Measurements from ENCODE around the gene ITPR2. TPM values are rescaled to one million over a fixed set of nuclear protein-coding genes. Genes with fewer than 3 reads are reported as not detected.
A peak's percentile ranks its signal among the peaks of the same experiment; 100 is the strongest.

ITPR2 gene
- total and polyA plus RNA-seq, 2 of the 13 experiments (the other 11 are each of a cell fraction or from before 2014, with no cell fraction given): 31.9 to 81.9 TPM

DNA sequence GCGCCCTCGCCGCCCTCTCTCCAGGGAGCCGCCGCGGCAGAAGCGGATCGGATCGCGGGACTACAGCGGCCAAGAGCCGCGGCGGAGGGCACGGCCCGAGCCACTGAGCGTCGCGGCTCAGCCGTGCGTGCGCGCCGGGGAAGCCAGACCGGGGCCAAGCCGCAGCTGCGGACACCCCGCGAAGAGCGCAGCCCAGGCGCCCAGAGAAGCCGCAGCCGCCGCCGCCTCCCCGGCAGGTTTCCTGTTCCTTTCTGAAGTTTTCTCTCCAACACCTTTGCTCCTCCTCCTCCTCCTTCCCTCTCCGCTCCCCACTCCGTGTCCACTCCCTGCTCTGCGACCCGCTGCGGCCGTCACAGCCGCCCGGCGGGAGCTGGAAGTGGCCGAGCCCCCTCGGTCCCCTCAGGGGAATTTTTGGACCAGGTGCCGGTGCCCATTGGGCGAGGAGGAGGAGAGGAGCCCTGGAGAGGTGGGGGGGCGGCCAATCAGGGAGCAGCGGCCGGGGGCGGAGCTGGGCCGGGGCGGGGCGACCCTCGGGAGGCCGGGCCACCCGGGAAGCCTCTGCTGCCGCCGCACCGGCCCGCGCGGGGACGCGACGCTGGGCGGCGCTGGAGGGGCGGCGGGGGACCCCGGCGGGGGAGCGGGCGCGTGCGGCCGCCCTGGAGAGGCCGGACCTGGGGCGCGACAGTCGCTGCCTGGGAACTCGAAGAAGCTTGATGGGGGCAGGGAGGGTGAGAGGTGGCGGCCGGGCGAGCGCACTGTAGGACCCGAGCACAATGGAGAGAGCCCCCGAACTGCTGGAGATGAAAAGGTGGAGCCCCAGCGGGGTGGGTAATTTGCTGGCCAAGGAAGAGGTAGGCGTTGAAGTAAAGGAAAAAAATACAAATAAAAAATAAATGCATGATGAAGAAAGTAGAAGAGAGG is at the start of gene ITPR2 (continued):
- TF ChIP-seq SCMH1 (CRISPR knock-in tag; IDR thresholded peaks at IDR 0.05; ENCODE audit: borderline replicate concordance) (no peak), PCBP2 (optimal IDR thresholded peaks at IDR 0.05; ENCODE audit: low read depth, low read length, poor library complexity, severe bottlenecking) (no peak), HNRNPUL1 (IDR thresholded peaks at IDR 0.05; ENCODE audit: low read depth, low read length) (no peak), SP4 (CRISPR knock-in tag; IDR thresholded peaks at IDR 0.05) (peak; percentile 63; the same call in 1 of the 2 replicates), DMAP1 (CRISPR knock-in tag; IDR thresholded peaks at IDR 0.05) (peak; percentile 27; the same call in 1 of the 2 replicates), FOXP1 (IDR thresholded peaks at IDR 0.05) (no peak), FOXP1 (CRISPR knock-in tag; IDR thresholded peaks at IDR 0.05) (no peak), SIN3B (IDR thresholded peaks at IDR 0.05; ENCODE audit: low read length) (no peak; the same call in 1 of the 2 replicates), ZNF788 (CRISPR knock-in tag; IDR thresholded peaks at IDR 0.05; ENCODE audit: borderline replicate concordance) (no peak), KDM4B (CRISPR knock-in tag; IDR thresholded peaks at IDR 0.05) (no peak), HOXA5 (CRISPR knock-in tag; IDR thresholded peaks at IDR 0.05) (peak; percentile 63; the same call in 1 of the 2 replicates), RFX1 (IDR thresholded peaks at IDR 0.05) (no peak), ZNF235 (CRISPR knock-in tag; IDR thresholded peaks at IDR 0.05; ENCODE audit: borderline replicate concordance) (no peak), RARG (CRISPR knock-in tag; IDR thresholded peaks at IDR 0.05; ENCODE audit: low read depth) (no peak), SMAD1 (CRISPR knock-in tag; IDR thresholded peaks at IDR 0.05; ENCODE audit: borderline replicate concordance, low read depth) (no peak), ZNF589 (CRISPR knock-in tag; conservative IDR thresholded peaks at IDR 0.05) (no peak), KAT2B (IDR thresholded peaks at IDR 0.05; ENCODE audit: borderline replicate concordance, low read depth, low read length) (no peak), GPN1 (CRISPR knock-in tag; IDR thresholded peaks at IDR 0.05; ENCODE audit: borderline replicate concordance) (no peak)
- TF ChIP-seq, protein P1, sequence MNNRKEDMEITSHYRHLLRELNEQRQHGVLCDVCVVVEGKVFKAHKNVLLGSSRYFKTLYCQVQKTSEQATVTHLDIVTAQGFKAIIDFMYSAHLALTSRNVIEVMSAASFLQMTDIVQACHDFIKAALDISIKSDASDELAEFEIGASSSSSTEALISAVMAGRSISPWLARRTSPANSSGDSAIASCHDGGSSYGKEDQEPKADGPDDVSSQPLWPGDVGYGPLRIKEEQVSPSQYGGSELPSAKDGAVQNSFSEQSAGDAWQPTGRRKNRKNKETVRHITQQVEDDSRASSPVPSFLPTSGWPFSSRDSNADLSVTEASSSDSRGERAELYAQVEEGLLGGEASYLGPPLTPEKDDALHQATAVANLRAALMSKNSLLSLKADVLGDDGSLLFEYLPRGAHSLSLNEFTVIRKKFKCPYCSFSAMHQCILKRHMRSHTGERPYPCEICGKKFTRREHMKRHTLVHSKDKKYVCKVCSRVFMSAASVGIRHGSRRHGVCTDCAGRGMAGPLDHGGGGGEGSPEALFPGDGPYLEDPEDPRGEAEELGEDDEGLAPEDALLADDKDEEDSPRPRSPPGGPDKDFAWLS (CRISPR knock-in tag; IDR thresholded peaks at IDR 0.05; ENCODE audit: borderline replicate concordance): no peak
- TF ChIP-seq, protein P2, sequence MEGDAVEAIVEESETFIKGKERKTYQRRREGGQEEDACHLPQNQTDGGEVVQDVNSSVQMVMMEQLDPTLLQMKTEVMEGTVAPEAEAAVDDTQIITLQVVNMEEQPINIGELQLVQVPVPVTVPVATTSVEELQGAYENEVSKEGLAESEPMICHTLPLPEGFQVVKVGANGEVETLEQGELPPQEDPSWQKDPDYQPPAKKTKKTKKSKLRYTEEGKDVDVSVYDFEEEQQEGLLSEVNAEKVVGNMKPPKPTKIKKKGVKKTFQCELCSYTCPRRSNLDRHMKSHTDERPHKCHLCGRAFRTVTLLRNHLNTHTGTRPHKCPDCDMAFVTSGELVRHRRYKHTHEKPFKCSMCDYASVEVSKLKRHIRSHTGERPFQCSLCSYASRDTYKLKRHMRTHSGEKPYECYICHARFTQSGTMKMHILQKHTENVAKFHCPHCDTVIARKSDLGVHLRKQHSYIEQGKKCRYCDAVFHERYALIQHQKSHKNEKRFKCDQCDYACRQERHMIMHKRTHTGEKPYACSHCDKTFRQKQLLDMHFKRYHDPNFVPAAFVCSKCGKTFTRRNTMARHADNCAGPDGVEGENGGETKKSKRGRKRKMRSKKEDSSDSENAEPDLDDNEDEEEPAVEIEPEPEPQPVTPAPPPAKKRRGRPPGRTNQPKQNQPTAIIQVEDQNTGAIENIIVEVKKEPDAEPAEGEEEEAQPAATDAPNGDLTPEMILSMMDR (CRISPR knock-in tag; IDR thresholded peaks at IDR 0.05): peak; percentile 35
- TF ChIP-seq, protein P3, sequence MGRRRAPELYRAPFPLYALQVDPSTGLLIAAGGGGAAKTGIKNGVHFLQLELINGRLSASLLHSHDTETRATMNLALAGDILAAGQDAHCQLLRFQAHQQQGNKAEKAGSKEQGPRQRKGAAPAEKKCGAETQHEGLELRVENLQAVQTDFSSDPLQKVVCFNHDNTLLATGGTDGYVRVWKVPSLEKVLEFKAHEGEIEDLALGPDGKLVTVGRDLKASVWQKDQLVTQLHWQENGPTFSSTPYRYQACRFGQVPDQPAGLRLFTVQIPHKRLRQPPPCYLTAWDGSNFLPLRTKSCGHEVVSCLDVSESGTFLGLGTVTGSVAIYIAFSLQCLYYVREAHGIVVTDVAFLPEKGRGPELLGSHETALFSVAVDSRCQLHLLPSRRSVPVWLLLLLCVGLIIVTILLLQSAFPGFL (CRISPR knock-in tag; IDR thresholded peaks at IDR 0.05): no peak
- TF ChIP-seq, protein P4, sequence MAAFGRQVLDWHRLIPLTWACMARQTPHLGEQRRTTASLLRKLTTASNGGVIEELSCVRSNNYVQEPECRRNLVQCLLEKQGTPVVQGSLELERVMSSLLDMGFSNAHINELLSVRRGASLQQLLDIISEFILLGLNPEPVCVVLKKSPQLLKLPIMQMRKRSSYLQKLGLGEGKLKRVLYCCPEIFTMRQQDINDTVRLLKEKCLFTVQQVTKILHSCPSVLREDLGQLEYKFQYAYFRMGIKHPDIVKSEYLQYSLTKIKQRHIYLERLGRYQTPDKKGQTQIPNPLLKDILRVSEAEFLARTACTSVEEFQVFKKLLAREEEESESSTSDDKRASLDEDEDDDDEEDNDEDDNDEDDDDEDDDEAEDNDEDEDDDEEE (CRISPR knock-in tag; IDR thresholded peaks at IDR 0.05): peak; percentile 49; the same call in 1 of the 2 replicates
- TF ChIP-seq, protein P5, sequence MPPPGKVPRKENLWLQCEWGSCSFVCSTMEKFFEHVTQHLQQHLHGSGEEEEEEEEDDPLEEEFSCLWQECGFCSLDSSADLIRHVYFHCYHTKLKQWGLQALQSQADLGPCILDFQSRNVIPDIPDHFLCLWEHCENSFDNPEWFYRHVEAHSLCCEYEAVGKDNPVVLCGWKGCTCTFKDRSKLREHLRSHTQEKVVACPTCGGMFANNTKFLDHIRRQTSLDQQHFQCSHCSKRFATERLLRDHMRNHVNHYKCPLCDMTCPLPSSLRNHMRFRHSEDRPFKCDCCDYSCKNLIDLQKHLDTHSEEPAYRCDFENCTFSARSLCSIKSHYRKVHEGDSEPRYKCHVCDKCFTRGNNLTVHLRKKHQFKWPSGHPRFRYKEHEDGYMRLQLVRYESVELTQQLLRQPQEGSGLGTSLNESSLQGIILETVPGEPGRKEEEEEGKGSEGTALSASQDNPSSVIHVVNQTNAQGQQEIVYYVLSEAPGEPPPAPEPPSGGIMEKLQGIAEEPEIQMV (CRISPR knock-in tag; IDR thresholded peaks at IDR 0.05; ENCODE audit: low read depth): no peak
